Vagina (tissue), 2 donors: ENCODE measurements around the gene ABCC2.

ENCODE experiments used
- POLR2A ChIP-seq, 2 donors: fragments of 450-650 bp; IDR thresholded peaks; one replicate each; pipeline ENCODE4 v1.6.1; 2017; ENCODE audit warnings: antibody characterized with exemption in 2 of 2, mild to moderate bottlenecking in 2 of 2, moderate library complexity in 2 of 2
- POLR2AphosphoS5 ChIP-seq, 2 donors: sonication (generic); formaldehyde crosslinking; IDR thresholded peaks; one replicate each; pipeline ENCODE4 v1.9.0; 2017; ENCODE audit warnings: antibody characterized with exemption in 2 of 2, mild to moderate bottlenecking in 2 of 2, low read depth in 1 of 2; ENCODE audit not compliant: insufficient read depth in 1 of 2
- TF ChIP-seq, protein P1 (sequence below), 3 experiments: fragments of 450-650 bp in 2 of 3; fragments of 200-600 bp in 1 of 3; sonication (generic) in 1 of 3; IDR thresholded peaks; one replicate each; pipeline ENCODE4 v1.5.1; 2017 to 2019; ENCODE audit warnings: antibody characterized with exemption in 3 of 3, mild to moderate bottlenecking in 2 of 3, moderate library complexity in 2 of 3

DNA sequence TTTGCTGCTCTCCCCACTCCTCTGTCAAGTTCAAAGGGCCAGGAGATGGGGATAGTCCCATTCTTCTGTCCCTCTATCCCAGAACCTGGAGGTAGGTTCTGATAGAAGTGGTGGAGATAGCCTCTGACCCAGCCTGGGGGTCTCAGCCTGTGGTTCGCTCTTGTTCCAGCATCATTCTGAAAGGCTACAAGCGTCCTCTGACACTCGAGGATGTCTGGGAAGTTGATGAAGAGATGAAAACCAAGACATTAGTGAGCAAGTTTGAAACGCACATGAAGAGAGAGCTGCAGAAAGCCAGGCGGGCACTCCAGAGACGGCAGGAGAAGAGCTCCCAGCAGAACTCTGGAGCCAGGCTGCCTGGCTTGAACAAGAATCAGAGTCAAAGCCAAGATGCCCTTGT is 14.5 kb downstream of the ABCC2 start:
- TF ChIP-seq, protein P1, sequence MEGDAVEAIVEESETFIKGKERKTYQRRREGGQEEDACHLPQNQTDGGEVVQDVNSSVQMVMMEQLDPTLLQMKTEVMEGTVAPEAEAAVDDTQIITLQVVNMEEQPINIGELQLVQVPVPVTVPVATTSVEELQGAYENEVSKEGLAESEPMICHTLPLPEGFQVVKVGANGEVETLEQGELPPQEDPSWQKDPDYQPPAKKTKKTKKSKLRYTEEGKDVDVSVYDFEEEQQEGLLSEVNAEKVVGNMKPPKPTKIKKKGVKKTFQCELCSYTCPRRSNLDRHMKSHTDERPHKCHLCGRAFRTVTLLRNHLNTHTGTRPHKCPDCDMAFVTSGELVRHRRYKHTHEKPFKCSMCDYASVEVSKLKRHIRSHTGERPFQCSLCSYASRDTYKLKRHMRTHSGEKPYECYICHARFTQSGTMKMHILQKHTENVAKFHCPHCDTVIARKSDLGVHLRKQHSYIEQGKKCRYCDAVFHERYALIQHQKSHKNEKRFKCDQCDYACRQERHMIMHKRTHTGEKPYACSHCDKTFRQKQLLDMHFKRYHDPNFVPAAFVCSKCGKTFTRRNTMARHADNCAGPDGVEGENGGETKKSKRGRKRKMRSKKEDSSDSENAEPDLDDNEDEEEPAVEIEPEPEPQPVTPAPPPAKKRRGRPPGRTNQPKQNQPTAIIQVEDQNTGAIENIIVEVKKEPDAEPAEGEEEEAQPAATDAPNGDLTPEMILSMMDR (IDR thresholded peaks at IDR 0.05) = no peak
- no peak for TF ChIP-seq POLR2A (IDR thresholded peaks at IDR 0.05)
- TF ChIP-seq POLR2AphosphoS5 (IDR thresholded peaks at IDR 0.05; ENCODE audit: insufficient read depth in 1 of 2, low read depth in 1 of 2) = no peak
